Activated CD8-positive, alpha-beta memory T cell treated with anti-CD3 and anti-CD28 coated beads for 48 hours (primary cell): ENCODE results near the gene GSG1L.

Source experiments
- DNase-seq, 3 experiments: peaks; one replicate each; pipeline ENCODE4 v3.0.0-alpha.2; 2020; ENCODE audit warnings: low read depth in 2 of 3, low spot score in 2 of 3

GSG1L gene

DNA sequence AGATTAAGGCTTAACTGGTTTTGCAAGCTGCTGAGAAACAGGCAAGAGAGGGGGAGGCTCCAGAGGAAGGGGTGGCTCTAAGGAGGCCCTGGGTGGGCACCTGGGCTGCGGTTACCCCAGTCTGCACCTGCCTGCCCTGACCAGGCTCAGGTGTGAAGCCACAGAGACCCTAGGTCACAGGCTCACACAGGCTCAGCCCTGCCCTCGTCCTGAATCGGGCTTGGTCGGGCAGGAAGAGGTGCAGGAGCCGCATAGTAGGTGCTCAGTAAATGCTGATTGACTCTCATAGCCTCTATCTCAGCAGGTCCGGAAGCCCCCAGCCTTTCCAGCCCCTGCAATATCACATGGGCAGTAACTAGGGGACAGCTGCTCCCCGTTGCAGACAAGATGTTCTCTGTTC is 203.4 kb downstream of the GSG1L start:
- no peak for DNase-seq

DNA sequence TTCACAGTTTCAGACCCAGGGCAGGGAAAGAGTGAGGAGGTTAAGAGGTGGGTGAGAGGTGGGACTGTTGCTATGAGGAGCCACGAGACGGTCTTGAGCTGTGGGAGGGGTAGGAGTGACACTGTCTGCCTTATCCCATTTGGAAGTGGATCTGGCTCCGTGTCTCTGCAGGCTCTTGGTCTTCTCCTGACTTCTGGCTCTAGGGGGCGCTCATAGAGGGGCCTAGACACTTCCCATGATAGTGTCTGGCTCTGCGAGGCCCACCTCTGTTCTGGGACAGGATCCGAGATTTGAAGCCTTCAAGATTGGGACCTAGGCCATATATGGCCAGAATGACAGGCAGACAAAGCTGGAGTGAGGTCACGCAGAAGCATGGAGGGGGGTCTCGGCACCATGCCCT is 204.5 kb downstream of the GSG1L start:
- DNase-seq, result no peak

DNA sequence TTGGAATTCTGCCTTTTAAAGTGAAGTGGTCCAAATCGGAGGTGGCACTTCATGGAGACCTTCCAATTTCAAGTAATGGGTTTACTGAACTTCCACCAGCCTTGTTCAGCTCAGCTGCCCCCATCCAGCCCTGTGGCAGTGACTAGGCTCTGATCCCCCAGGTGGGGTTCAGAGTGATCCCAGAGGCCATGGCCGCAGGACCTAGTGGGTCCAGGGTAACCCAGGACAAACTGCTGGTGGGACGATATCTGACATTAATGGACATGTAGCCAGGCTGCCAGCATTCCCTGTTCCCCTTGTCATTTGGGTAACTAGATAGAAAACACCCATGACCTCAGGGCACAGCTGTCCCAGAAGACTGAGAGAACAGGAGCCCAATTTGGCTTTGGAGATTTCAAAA is 209.9 kb downstream of the GSG1L start:
- DNase-seq, result no peak

DNA sequence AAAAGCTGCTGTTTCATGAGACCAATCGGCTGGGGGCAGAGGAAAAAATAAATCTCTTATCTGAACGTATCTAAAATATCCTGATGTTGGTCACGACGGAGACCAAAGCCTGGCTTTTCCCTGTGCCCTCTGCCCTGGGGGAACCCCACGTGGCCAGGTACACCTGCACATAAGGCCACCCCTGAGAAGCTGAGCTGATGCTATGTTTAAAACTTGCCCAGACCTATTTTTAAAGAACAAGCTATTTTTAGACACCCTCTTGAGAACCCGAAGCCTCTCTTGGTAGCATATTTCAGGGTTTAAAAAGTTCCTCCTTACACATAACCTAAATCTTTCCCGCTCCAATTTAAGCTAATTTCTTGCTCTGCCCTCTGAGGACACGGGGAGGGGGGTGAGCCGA is 210.4 kb downstream of the GSG1L start:
- no peak for DNase-seq

DNA sequence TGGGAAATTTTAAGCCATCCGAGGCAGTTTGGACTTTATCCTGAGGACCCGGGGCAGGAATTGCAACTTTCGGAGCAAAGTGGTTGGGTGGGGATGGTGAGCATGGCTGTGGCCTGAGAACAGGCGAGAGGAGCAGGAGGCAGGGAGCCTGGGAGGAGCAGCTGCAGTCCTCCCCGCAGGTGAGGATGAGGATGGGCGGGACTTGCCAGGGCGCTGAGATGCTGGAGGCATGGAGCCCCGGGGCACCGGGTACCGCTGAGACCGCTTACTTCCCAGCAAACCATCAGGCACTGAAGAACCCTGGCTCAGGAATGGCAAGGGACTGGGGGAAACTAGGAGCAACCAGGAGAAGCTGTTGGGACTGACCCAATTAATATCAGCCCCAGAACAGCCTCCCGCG is 210.8 kb downstream of the GSG1L start:
- no peak for DNase-seq

DNA sequence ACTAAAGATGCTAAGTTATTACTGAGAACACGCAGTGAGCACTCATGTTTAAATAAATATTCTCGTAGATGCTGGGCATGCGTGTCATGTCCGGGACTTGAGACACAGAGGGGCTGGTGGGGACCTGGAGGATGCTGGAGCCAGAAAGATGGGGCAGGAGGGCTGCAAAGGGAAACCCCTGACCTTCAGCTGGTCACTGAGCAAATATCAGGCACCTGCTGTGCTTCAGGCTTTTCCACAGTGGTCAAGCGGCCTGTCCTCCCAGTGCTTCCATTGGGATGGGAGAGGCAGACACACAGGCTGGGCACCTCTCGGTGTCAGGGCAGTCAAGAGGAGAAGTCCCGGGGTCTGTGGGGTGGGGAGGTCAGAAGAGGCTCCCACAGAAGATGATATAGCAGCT is 211.4 kb downstream of the GSG1L start:
- DNase-seq, result no peak

DNA sequence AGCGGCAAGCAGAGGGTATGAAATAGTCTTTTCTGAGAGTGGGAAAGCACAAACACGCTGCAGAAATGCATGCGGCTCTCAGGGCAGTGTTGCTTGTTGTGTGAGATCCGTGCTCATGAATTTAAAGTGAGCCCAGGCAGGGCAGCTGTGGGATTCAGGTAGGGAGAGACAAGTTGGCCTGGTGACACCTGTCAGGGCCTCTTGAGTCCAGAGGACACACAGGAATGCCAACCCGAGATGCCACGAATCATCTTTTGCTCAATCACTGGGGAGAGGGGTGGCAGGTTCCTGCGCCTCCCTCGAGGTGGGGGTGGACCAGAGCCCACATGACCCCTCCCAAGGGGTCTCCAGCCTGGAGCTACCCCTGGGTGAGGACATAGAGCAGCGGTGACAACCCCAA is 211.9 kb downstream of the GSG1L start:
- DNase-seq, result no peak

DNA sequence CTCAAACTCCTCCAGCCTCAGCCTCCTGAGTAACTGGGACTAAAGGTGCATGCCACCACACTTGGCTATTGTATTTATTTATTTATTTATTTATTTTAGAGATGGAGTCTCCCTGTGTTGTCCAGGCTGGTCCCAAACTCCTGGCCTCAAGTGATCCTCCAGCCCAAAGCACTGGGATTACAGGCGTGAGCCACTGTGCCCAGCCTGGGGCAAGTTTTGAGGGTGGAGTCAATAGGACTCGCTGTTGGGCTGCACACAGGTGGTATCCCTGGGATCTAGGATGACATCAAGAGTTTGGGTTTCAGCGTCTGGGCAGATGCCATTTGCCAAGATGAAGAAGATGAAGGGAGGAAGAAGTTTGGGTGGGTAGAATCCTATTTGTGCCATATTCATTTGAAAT is 213.9 kb downstream of the GSG1L start:
- no peak for DNase-seq

DNA sequence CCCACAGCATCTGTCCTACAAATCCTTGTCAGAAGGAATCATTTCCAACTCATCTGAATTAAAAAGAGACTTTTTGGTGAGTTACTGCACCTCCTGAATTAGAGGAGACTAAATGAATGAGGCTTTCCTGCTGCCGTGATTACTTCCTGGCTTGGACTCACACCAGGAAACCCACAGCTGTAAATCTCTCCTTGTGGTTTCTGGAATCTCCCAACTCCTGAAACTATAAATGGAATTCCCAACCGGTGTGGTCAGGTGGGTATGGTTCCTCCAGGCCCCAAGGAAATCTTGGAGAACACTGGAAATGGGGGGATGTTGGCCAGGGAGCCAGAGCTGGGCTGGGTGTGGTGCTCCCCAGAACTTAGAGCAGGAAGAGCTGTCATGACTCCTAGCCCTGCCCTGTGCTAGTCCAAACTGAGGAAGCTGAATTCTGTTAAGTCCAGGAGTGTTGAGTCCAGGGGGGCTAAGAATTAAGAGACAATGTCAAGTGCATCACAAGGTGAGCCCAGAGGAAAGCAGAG is 216.4 kb downstream of the GSG1L start:
- no peak for DNase-seq

DNA sequence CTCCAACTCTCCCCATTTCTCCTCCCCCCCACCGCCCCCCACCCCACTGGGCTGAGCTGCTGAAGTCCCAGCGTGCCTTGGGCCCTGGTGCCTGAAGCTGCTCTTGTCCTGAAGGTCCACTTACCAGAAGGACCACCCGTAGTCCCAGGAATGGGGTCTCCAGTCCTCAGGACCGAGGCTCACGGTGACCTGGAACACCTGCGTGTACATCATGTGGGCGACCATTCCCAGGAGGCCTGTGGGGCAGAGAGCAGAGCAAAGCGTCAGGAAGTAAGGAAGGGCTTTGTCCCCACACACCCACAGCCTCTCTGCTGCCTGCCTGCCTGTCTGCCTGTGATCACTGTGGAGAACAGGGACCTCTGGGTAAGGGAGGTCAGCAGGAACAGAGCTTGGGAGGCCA is 218.7 kb downstream of the GSG1L start:
- DNase-seq, result no peak

DNA sequence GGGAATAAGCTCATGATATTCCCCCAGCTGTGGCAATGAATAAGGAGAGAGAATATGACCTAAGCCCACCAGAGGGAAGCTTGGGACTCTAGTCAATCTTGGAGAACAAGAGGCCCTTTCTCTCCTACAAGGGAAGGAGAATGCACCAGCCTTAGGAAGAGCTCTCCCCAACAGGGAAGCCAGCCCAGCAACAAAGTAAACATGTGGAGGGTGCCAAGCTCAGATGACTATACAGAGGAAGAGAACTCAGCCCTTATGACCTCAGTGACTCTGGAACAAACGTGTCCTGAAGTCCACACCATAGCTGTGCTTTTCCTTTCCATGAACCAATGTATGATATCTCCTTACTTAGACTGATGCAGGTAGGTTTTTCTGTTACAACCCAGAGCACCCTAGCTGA is 219.7 kb downstream of the GSG1L start:
- DNase-seq, result no peak

DNA sequence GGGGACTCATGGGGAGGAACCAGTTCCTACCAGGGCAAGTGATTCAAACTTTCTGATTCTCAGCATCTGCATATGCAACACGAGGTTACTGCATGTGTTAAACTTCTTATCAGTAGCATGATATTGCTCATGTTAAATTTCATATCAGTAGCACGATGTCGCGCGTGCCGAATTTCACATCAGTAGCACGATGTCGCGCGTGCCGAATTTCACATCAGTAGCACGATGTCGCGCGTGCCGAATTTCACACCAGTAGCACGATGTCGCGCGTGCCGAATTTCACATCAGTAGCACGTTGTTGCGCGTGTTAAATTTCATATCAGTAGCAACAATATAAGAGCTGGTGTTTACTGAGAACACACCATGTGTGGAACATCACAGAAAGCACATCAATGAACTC is 221.6 kb downstream of the GSG1L start:
- no peak for DNase-seq

DNA sequence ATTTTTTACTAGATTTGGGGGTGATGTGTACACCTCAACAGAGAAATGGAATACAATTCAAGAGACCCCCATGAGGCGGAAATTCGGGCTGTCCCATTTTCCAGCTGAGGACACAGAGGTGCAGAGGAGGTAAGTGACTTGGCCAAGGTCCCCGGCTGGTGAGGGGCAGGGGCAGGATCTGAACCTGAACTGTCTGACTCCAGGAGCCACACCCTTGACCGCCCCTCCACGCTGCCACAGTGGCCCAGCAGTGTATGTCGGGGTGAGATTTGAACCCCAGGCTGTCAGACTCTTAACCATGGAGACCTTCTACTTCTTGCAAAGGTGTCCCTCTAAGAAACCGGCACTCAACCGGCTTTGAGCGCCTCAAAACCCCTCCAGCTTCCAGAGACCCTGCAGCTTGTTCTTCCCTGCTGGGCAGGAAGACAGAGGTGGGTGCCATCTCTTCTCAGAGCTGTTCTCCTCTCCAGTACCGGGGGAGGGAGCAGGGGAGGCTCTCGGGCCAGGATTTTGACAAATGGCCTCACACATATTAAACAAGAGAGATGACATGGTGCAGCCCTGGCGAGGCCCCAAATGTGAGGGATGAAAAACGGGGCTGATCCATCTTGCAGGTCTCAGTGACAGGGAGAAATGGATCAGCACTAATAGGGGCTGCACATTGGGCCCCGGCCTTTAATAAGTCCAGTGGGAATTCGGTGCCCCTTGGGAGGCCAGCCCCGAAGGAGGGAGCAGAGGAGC is 222.3 kb downstream of the GSG1L start:
- DNase-seq, result no peak

DNA sequence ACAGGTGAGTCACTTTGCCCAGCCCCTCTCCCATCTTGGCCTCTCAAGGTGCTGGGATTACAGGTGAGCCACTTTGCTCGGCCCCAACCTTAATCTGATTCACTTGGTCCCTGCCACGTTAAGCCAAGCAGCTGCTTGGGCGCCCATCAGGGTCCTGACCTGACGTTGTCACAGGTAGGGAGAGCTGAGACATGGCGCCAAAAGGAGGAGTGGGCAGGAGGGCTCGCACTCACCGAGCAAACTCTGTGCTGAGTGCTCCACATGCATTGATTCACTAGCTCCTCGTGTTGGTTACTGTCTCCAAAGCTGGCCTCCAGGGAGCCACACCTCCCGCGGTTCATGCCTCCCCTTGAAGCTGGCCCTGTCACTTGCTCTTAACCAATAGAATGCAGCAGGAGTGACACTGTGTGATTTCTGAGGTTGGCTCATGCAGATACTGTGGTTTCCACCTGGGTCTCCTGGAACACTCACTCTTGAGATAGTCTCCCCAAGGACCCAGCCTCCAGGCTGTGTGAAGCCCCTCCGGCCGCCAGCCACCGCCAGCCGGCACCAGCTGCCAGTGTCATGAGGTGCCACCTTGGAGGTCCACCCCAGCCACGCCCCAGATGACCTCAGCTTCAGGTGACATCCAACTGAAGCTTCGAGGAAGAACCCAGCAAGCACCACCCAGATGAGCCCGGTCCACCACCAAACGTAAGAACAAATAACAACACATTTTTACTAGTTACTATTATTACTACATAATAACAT is 223.0 kb downstream of the GSG1L start:
- no peak for DNase-seq

DNA sequence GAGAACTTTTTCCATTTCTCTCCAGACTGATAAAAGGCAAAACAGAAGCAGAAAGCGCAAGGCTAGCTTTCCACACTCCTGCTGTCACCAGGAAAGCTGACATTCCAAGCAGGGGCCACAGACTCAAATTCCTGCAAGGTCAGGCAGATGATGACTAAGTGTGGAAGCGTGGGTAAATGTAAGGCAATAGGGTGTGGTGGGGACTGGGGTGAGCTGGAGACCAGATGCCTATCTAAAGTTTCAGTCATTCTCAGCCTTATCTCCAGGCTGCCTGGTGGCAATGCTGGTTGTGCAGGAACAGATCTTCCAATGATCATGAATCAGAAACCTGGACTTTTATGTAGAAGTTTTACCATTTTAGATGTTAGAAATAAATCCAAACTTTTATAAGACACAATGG is 224.1 kb downstream of the GSG1L start:
- no peak for DNase-seq

DNA sequence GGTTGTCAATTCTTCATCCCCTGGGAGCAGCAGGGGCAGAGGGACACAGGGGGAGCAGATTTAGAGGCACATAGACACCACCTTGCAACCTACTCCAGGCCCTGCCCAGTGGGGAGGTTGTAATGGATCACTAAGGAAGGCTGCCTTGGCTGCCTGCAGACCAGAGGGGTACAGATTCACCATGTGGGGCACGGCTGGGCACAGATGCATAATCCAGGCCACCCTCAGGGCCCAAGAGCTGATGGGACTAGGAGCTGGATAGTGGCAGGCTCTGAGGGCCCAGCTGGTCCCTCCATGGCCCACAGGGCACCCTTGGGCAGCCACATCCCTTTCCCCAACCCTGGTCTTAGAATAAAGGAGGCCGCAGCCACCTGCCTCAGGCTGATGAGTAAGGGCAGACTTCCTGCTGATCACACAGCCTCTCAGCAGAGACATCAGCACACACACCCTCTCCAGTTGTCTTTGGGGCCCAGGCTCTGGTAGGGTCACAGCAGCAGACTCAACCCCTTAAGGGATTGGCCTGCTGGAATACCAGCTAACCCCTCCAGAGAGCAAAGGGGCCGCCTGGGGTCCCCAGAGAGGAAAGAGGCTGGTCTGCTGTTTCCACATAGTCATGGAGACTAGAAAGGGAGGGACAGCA is 224.9 kb downstream of the GSG1L start:
- no peak for DNase-seq

DNA sequence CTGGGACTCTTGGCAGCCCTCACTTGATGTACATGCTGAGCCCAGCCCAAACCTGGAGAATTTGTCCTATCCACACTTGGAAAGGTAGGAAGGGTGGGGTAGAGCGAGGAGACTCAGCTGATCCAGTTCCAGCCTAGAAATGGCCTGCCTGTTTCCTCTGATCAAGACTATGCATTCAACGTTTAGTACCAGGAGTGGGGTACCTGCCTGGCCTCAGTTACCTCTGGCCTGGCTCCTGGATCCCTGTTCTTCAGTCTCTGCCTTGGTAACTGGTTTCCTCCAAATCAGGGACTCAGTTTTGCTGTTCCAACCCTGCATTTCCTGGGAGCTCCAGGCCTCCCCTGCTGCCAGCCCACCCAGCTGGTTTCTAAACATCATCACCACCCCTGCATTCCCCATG is 233.5 kb downstream of the GSG1L start:
- DNase-seq, result no peak

DNA sequence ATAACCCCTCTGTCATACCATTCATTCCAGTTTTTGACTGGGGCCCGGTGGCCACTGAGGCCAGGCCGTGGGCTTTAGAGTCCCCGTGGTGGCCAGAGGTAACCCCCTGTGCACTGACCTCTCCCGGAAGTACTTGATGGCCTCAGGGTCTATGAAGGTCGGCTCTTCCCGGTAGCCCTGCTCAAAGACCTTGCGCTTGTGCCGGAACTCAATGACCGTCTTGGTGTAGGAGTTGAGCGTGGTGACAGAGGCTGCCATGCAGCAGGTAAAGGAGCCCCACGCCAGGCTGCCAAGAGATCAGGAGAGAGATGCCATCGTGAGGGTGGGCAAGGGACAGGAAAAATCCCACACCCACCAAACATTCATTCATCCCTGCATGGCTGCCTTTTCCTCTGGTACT is 234.8 kb downstream of the GSG1L start:
- no peak for DNase-seq

DNA sequence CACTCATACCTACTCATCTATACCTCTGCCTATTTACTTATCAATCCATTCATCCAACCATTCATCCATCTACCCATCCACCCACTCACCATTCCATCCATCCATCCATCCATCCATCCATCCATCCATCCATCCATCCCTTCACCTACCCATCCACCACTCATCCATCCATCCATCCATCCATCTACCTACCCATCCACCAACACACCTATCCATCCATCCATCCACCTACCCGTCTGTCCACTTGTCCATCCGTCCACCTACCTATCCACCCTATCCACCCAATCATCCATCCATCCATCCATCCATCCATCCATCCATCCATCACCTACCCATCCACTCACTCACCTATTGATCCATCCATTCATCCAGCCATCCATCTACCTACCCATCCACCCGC is 235.7 kb downstream of the GSG1L start:
- no peak for DNase-seq

DNA sequence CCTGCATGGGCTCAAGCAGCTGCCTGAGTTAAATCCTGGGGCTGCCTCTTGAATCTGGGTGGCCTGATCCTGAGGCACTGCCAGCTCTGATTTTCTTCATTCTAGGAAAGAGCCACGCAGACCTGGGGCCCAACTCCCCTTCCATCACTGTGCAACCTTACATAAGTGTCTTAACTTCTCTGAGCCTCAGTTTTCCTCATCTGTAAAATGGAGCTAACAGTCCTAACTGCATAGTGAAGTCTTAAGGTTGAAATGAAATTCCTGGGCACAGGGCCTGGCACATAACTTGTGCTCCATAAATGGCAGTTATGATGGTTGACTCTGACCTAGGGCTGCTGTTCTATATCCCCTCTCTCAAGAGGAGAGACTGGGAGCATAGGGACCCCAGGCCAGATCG is 236.6 kb downstream of the GSG1L start:
- no peak for DNase-seq

DNA sequence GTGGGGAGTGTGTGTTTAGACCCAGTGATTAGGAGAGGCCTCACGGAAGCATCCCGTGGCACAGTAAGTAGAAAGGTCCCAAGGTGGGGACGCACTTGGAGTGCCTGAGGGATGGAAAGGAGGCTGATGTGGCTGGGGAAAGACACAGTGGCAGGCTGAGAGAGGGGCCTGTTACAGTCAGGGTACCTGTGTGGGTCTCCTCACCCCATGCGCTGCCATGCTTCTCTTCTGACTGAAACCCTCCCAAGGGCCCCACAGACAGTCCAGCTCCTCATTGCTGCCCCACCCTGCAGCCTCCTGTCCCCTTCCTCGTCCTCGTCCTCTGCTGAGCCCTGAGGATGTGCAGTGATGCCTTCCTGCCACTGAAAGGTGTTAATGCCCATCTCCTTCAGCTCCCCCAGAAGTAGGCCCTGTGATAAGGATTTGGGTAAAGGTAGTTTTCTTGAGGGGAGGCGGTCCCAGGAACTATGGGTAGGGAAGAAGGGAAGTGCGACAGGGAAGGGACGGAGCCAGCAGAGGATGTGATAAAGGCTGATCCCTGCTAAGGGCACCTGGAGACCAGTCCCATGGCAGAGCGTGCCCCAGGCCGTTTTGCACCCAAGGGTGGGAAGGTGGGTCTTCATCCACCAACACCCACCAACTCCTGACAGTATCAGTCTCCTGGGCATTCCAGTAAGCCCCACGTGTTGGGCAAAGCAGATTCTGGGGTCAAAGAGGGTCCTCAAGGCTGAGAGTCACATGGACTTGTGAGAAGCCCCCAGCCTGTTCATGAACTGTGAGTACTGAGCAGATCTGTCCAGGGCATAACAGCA is 237.2 kb downstream of the GSG1L start:
- DNase-seq, result no peak
